ENCODE results near the gene CHST9. TPM values are rescaled to one million over a fixed set of nuclear protein-coding genes. Genes with fewer than 3 reads are reported as not detected.

CHST9 gene
- total and polyA plus RNA-seq, 4 donors = 0.42 to 6.4 (median 1.4) TPM

- Histone ChIP-seq H3K36me3 (ENCODE audit: control insufficient read depth in 4 of 4, insufficient read depth in 3 of 4, low read depth in 1 of 4, low read length in 3 of 4) (peaks cover 0 to 3% (median 0%) of the 10 kb centered on the region in 4 donors), H3K4me1 (ENCODE audit: control insufficient read depth in 4 of 4, insufficient read depth in 4 of 4, low read length in 3 of 4) (peaks cover 0 to 3% (median 0%) of the 10 kb centered on the region in 4 donors), H3K27me3 (ENCODE audit: control insufficient read depth in 4 of 4, insufficient read depth in 4 of 4, low read length in 3 of 4) (no peaks in the 10 kb centered on the region), H3K27ac (ENCODE audit: low read depth in 1 of 2, low read length in 2 of 2) (no peak overlapping the region), H3K4me3 (ENCODE audit: low read depth in 1 of 3, low read length in 3 of 3) (no peak overlapping the region), H3K9me3 (ENCODE audit: control insufficient read depth in 4 of 4, low read length in 3 of 4) (no peaks in the 10 kb centered on the region), H3K9ac (ENCODE audit: low read depth in 1 of 2, low read length in 2 of 2) (no peak overlapping the region)
- TF ChIP-seq NR2F2 (IDR thresholded peaks at IDR 0.05) = no peak
- no peak for TF ChIP-seq EGR1 (IDR thresholded peaks at IDR 0.05; ENCODE audit: low read depth in 2 of 2)
- no peak for TF ChIP-seq CTCF (IDR thresholded peaks at IDR 0.05; ENCODE audit: low read depth, low read length, missing input control)
- TF ChIP-seq RAD21 (IDR thresholded peaks at IDR 0.05) = no peak
- no peak for TF ChIP-seq TAF1 (conservative IDR thresholded peaks at IDR 0.05)
- TF ChIP-seq FOXA1 (IDR thresholded peaks at IDR 0.05) = no peak
- no peak for TF ChIP-seq HNF4A (conservative IDR thresholded peaks at IDR 0.05)
- no peak for TF ChIP-seq ATF3 (IDR thresholded peaks at IDR 0.05)
- no peak for TF ChIP-seq GABPA (IDR thresholded peaks at IDR 0.05 in 1 of 2, conservative IDR thresholded peaks at IDR 0.05 in 1 of 2)
- no peak for TF ChIP-seq ZBTB33 (IDR thresholded peaks at IDR 0.05)
- no peak for TF ChIP-seq JUND (IDR thresholded peaks at IDR 0.05)
- no peak for TF ChIP-seq FOXA2 (IDR thresholded peaks at IDR 0.05)
- TF ChIP-seq YY1 (IDR thresholded peaks at IDR 0.05) = no peak
- WGBS = 70% methylated on average over 3 of the region's 3 CpGs
- DNase-seq (ENCODE audit: low spot score) = no peak
Observed at GRCh38 chr18:27114842-27115241, 70.3 kb downstream of the CHST9 start.

GRCh38 chr18:27113358-27113757, 71.8 kb downstream of the CHST9 start:
- Histone ChIP-seq H3K9me3 (ENCODE audit: control insufficient read depth in 4 of 4, low read length in 3 of 4) (no peaks in the 10 kb centered on the region), H3K27ac (ENCODE audit: low read depth in 1 of 2, low read length in 2 of 2) (no peak overlapping the region), H3K36me3 (ENCODE audit: control insufficient read depth in 4 of 4, insufficient read depth in 3 of 4, low read depth in 1 of 4, low read length in 3 of 4) (peaks cover 0 to 3% (median 0%) of the 10 kb centered on the region in 4 donors), H3K4me3 (ENCODE audit: low read depth in 1 of 3, low read length in 3 of 3) (no peak overlapping the region), H3K9ac (ENCODE audit: low read depth in 1 of 2, low read length in 2 of 2) (no peak overlapping the region), H3K27me3 (ENCODE audit: control insufficient read depth in 4 of 4, insufficient read depth in 4 of 4, low read length in 3 of 4) (no peaks in the 10 kb centered on the region), H3K4me1 (ENCODE audit: control insufficient read depth in 4 of 4, insufficient read depth in 4 of 4, low read length in 3 of 4) (no peaks in the 10 kb centered on the region)
- DNase-seq (ENCODE audit: low spot score) = no peak
- TF ChIP-seq ATF3 (IDR thresholded peaks at IDR 0.05) (no peak), REST (IDR thresholded peaks at IDR 0.05) (no peak), NR2F2 (IDR thresholded peaks at IDR 0.05) (no peak), YY1 (IDR thresholded peaks at IDR 0.05) (no peak), EGR1 (IDR thresholded peaks at IDR 0.05; ENCODE audit: low read depth in 2 of 2) (no peak), FOXA1 (IDR thresholded peaks at IDR 0.05) (no peak), JUND (IDR thresholded peaks at IDR 0.05) (no peak), MAX (IDR thresholded peaks at IDR 0.05) (no peak), RAD21 (IDR thresholded peaks at IDR 0.05) (no peak), CTCF (IDR thresholded peaks at IDR 0.05; ENCODE audit: low read depth, low read length, missing input control) (no peak)

Measured in liver (tissue), 9 donors.